Prostate gland (tissue), 2 donors: ENCODE results near the gene TMPRSS5.

Source experiments
- POLR2A ChIP-seq: fragments of 450-650 bp; IDR thresholded peaks from one replicate; pipeline ENCODE4 v1.6.1; 2016; ENCODE audit warnings: antibody characterized with exemption, mild to moderate bottlenecking
- POLR2AphosphoS5 ChIP-seq: sonication (generic); formaldehyde crosslinking; IDR thresholded peaks from one replicate; pipeline ENCODE4 v1.6.1; 2017; ENCODE audit warnings: antibody characterized with exemption
- TF ChIP-seq, protein P1 (sequence below), 4 experiments: fragments of 200-600 bp in 2 of 4; fragments of 450-650 bp in 2 of 4; sonication (generic) in 2 of 4; IDR thresholded peaks; 1 replicate in 3 of 4; 2 replicates in 1 of 4; pipeline ENCODE4 v1.5.1; 2016 to 2019; ENCODE audit warnings: antibody characterized with exemption in 4 of 4, mild to moderate bottlenecking in 2 of 4, moderate library complexity in 2 of 4

DNA sequence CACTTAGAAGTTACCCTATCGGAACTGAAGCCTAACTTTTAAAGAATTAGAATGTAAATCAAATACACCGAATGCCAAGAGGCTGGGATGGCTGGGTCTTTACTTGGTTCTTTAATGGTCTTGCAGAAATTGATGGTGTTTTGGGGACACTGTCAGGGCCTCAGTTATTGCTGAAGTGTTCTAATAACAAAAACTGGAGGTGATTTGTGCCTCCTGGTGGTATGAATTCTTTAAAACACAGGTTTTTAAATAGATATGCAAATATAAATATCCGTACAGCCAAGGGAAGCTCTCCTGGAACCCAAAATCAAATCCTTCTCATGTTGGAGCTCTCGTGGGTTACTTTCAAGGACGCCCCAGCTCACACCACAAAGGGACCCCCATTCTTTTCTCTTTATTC is 19.3 kb upstream of the TMPRSS5 start:
- TF ChIP-seq, protein P1, sequence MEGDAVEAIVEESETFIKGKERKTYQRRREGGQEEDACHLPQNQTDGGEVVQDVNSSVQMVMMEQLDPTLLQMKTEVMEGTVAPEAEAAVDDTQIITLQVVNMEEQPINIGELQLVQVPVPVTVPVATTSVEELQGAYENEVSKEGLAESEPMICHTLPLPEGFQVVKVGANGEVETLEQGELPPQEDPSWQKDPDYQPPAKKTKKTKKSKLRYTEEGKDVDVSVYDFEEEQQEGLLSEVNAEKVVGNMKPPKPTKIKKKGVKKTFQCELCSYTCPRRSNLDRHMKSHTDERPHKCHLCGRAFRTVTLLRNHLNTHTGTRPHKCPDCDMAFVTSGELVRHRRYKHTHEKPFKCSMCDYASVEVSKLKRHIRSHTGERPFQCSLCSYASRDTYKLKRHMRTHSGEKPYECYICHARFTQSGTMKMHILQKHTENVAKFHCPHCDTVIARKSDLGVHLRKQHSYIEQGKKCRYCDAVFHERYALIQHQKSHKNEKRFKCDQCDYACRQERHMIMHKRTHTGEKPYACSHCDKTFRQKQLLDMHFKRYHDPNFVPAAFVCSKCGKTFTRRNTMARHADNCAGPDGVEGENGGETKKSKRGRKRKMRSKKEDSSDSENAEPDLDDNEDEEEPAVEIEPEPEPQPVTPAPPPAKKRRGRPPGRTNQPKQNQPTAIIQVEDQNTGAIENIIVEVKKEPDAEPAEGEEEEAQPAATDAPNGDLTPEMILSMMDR (IDR thresholded peaks at IDR 0.05): no peak
- TF ChIP-seq POLR2AphosphoS5: no peak
- no peak for TF ChIP-seq POLR2A
